OCI-LY3 (cell line): Measurements from ENCODE around the gene KDSR.
A peak's percentile ranks its signal among the peaks of the same experiment; 100 is the strongest.
"Not testable (repeated sequence)": the region's sequence is repeated elsewhere in the genome, so short reads cannot be mapped to it uniquely, and the experiment has no call there.

ENCODE experiments used
- H2AFZ ChIP-seq: fragments of 200-600, 300-600 bp; shearing (Covaris generic); 2 replicates; pipeline ENCODE4 v1.6.0; 2014; ENCODE audit warnings: antibody characterized with exemption, low read depth, low read length
- H3K27ac ChIP-seq: fragments of 200-600, 300-600 bp; sonication (generic); 2 replicates; pipeline ENCODE4 v1.5.1; 2014; ENCODE audit warnings: mild to moderate bottlenecking, low read length, moderate library complexity, mixed read lengths
- H3K27me3 ChIP-seq: fragments of 200-600, 300-600 bp; sonication (generic); 2 replicates; pipeline ENCODE4 v1.6.1; 2014; ENCODE audit warnings: low read depth, low read length, mixed read lengths
- H3K36me3 ChIP-seq: fragments of 200-600, 300-600 bp; sonication (generic); replicated peaks from 2 replicates; pipeline ENCODE3; 2014; ENCODE audit warnings: low read depth, low read length, mixed read lengths
- H3K4me1 ChIP-seq: fragments of 300-600, 200-600 bp; sonication (generic); 2 replicates; pipeline ENCODE4 v1.6.1; 2014; ENCODE audit warnings: low read length, mixed read lengths
- H3K4me2 ChIP-seq: fragments of 200-600, 300-600 bp; sonication (generic); 2 replicates; pipeline ENCODE4 v1.6.1; 2014; ENCODE audit warnings: low read length, mixed read lengths
- H3K4me3 ChIP-seq: fragments of 300-600, 200-600 bp; sonication (generic); 2 replicates; pipeline ENCODE4 v1.5.1; 2014; ENCODE audit warnings: antibody characterized with exemption, mild to moderate bottlenecking, low read length, moderate library complexity
- H3K79me2 ChIP-seq: fragments of 300-600, 200-600 bp; shearing (Covaris generic); 2 replicates; pipeline ENCODE4 v1.6.1; 2014; ENCODE audit warnings: mild to moderate bottlenecking, low read length, mixed read lengths
- H3K9ac ChIP-seq: fragments of 300-600, 200-600 bp; shearing (Covaris generic); 2 replicates; pipeline ENCODE4 v1.6.0; 2014; ENCODE audit warnings: mild to moderate bottlenecking, low read length, moderate library complexity
- H3K9me3 ChIP-seq: fragments of 200-600, 300-600 bp; shearing (Covaris generic); 2 replicates; pipeline ENCODE4 v1.6.1; 2014; ENCODE audit warnings: low read length, mixed read lengths; ENCODE audit not compliant: insufficient read depth
- H4K20me1 ChIP-seq: fragments of 200-600, 300-600 bp; sonication (generic); 2 replicates; pipeline ENCODE4 v1.6.1; 2016; ENCODE audit warnings: low read length, mixed read lengths; ENCODE audit not compliant: insufficient read depth
- CTCF ChIP-seq: fragments of 200-600, 300-600 bp; sonication (generic); IDR thresholded peaks from 2 replicates; pipeline ENCODE4 v1.5.1; 2014; ENCODE audit warnings: antibody characterized with exemption, low read length, low read depth
- EZH2phosphoT487 ChIP-seq: fragments of 200-600 bp; shearing (Covaris generic); IDR thresholded peaks from 2 replicates; pipeline ENCODE4 v1.6.1; 2018; ENCODE audit warnings: antibody characterized with exemption, mixed run types, low read depth

KDSR gene

GRCh38 chr18:63365876-63366212 lies 1.2 kb downstream of the KDSR start:
- H3K9me3 ChIP-seq: peaks cover 16% of the 10 kb centered on the region
- H3K4me2 ChIP-seq: peak overlapping the region; percentile 88
- H2AFZ ChIP-seq: peak overlapping the region; percentile 80
- peaks cover 4% of the 10 kb centered on the region; the same call in 1 of the 2 replicates for H4K20me1 ChIP-seq
- no peaks in the 10 kb centered on the region for H3K27me3 ChIP-seq
- H3K9ac ChIP-seq: peak overlapping the region; percentile 78
- TF ChIP-seq CTCF: no peak
- no peak for TF ChIP-seq EZH2phosphoT487
- H3K36me3 ChIP-seq: peaks cover 34% of the 10 kb centered on the region
- H3K4me3 ChIP-seq: peak overlapping the region; percentile 81
- H3K4me1 ChIP-seq: peaks cover 11% of the 10 kb centered on the region
- peaks cover 20% of the 10 kb centered on the region for H3K79me2 ChIP-seq
- no peak overlapping the region for H3K27ac ChIP-seq

GRCh38 chr18:63363951-63364350 lies 3.1 kb downstream of the KDSR start:
- peaks cover 4% of the 10 kb centered on the region; the same call in 1 of the 2 replicates for H4K20me1 ChIP-seq
- no peak overlapping the region for H3K4me3 ChIP-seq
- H3K4me2 ChIP-seq: no peak overlapping the region
- H3K36me3 ChIP-seq: peaks cover 40% of the 10 kb centered on the region
- H3K9me3 ChIP-seq: peaks cover 7% of the 10 kb centered on the region; the same call in 1 of the 2 replicates
- TF ChIP-seq CTCF (no peak), EZH2phosphoT487 (no peak)
- no peak overlapping the region for H3K9ac ChIP-seq
- H2AFZ ChIP-seq: no peak overlapping the region
- peaks cover 11% of the 10 kb centered on the region for H3K4me1 ChIP-seq
- H3K27me3 ChIP-seq: no peaks in the 10 kb centered on the region
- no peak overlapping the region for H3K27ac ChIP-seq
- peaks cover 20% of the 10 kb centered on the region for H3K79me2 ChIP-seq

DNA sequence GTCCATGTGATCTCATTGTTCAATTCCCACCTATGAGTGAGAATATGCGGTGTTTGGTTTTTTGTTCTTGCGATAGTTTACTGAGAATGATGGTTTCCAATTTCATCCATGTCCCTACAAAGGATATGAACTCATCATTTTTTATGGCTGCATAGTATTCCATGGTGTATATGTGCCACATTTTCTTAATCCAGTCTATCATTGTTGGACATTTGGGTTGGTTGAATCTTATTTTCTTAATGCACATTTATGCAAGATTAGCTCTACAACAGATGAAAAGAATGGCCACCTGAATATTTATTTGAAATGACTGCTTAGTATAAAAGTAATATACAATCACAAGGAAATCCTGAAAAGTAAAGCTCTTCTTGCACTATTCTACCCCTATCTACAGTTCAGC lies 3.6 kb downstream of the KDSR start:
- H4K20me1 ChIP-seq, H3K4me2 ChIP-seq, H3K4me3 ChIP-seq, H3K27ac ChIP-seq, H2AFZ ChIP-seq, H3K27me3 ChIP-seq, H3K9ac ChIP-seq, H3K9me3 ChIP-seq: not testable (repeated sequence)
- peaks cover 20% of the 10 kb centered on the region for H3K79me2 ChIP-seq
- H3K36me3 ChIP-seq: peaks cover 34% of the 10 kb centered on the region
- H3K4me1 ChIP-seq: peaks cover 11% of the 10 kb centered on the region

DNA sequence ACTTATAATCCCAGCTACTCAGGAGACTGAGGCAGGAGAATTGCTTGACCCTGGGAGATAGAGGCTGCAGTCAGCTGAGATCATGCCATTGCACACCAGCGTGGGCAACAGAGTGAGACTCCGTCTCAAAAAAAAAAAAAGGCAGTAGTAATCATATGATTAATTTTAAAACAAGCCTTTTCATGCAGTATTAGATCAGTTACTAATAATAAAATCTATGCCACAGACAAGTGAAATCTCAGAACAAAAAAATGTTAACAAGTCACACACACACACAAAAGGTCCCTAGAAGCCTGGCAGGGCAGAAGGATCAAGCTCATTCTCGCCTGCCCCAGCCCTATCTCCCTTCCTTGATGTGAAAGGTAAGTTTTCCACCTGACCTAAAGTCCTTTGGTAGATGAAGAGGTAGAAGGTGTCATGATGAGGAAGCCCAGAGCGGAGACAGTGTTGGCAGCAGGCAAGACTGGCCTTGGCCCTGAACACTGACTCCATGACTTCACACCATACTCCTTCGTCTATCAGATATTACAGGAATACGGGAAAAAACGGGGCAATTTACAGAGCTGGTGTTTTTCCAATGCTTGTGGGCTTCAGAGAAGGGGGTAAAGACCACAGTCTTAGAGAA lies 10.6 kb downstream of the KDSR start:
- no peak overlapping the region for H3K4me3 ChIP-seq
- no peaks in the 10 kb centered on the region for H3K79me2 ChIP-seq
- no peak overlapping the region for H3K9ac ChIP-seq
- no peak overlapping the region for H3K27ac ChIP-seq
- H2AFZ ChIP-seq: no peak overlapping the region
- no peaks in the 10 kb centered on the region for H3K27me3 ChIP-seq
- H3K4me1 ChIP-seq: no peaks in the 10 kb centered on the region
- TF ChIP-seq CTCF (no peak), EZH2phosphoT487 (no peak)
- no peaks in the 10 kb centered on the region for H3K9me3 ChIP-seq
- H3K4me2 ChIP-seq: no peak overlapping the region
- peaks cover 38% of the 10 kb centered on the region for H3K36me3 ChIP-seq
- H4K20me1 ChIP-seq: no peaks in the 10 kb centered on the region

- Histone ChIP-seq H3K4me2 (no peak overlapping the region), H3K4me3 (no peak overlapping the region), H3K4me1 (peaks cover 11% of the 10 kb centered on the region), H3K27me3 (no peaks in the 10 kb centered on the region), H3K9ac (no peak overlapping the region), H2AFZ (no peak overlapping the region), H4K20me1 (no peaks in the 10 kb centered on the region), H3K79me2 (no peaks in the 10 kb centered on the region), H3K36me3 (peaks cover 57% of the 10 kb centered on the region), H3K27ac (no peak overlapping the region), H3K9me3 (no peaks in the 10 kb centered on the region)
- TF ChIP-seq EZH2phosphoT487 (no peak), CTCF (no peak)
Measured at GRCh38 chr18:63350230-63350629, 16.8 kb downstream of the KDSR start.
